Stomach smooth muscle (tissue), 2 donors: Measurements from ENCODE around the gene TOPBP1.

Experiments used
- H3K27ac ChIP-seq: one replicate; pipeline ENCODE4 v1.7.0; 2013; ENCODE audit warnings: mild to moderate bottlenecking, low read length, inconsistent platforms
- H3K27me3 ChIP-seq, 2 donors: one replicate each; pipeline ENCODE4 v1.7.0; 2013; ENCODE audit warnings: low read length in 2 of 2; ENCODE audit not compliant: insufficient read depth in 2 of 2, control insufficient read depth in 1 of 2
- H3K36me3 ChIP-seq, 2 donors: one replicate each; pipeline ENCODE4 v1.7.0; 2013; ENCODE audit warnings: low read length in 2 of 2; ENCODE audit not compliant: control insufficient read depth in 2 of 2, insufficient read depth in 2 of 2
- H3K4me1 ChIP-seq: one replicate; pipeline ENCODE4 v1.7.0; 2013; ENCODE audit warnings: low read length; ENCODE audit not compliant: control insufficient read depth, insufficient read depth
- H3K4me3 ChIP-seq, 2 donors: one replicate each; pipeline ENCODE4 v1.7.0; 2013; ENCODE audit warnings: low read length in 2 of 2
- H3K9ac ChIP-seq, 2 donors: one replicate each; pipeline ENCODE4 v1.7.0; 2013; ENCODE audit warnings: low read length in 2 of 2, mild to moderate bottlenecking in 1 of 2
- H3K9me3 ChIP-seq, 2 donors: one replicate each; pipeline ENCODE4 v1.7.0; 2013; ENCODE audit warnings: low read length in 2 of 2; ENCODE audit not compliant: control insufficient read depth in 2 of 2
- donor health status: healthy.
- donor health status: Pancreatic carcinoma.

The TOPBP1 gene

DNA sequence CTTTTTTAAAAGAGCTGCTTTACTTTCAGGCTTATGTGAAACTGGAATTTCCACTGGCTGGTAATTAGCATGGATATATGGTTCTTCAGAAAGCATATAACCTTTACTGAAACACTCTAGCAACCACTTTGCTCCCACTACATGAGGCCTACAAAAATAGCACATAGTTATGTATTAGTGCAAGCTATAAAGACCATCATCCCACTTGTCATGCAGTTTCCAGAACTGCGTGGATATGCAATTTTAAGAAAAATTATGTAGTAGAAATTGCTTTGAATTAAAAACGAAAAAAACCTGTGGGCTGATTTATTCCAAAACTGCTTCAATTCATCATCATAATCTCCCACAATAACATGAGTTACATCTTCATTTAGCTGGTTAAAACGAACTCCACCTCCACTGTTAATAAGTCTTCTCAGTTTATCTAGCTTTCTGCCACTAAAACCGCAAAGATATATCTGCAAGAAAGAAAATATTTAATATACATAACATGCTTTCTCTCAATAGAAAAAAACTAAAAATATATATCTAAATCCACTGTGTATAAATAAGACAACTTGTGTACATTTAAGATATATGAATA, 12.2 kb downstream of the TOPBP1 start:
- H3K4me1 ChIP-seq = no peaks in the 10 kb centered on the region
- no peaks in the 10 kb centered on the region for H3K9me3 ChIP-seq
- no peaks in the 10 kb centered on the region for H3K27me3 ChIP-seq
- H3K36me3 ChIP-seq = peaks cover 0 to 18% of the 10 kb centered on the region in 2 donors
- H3K27ac ChIP-seq = no peak overlapping the region
- H3K4me3 ChIP-seq = no peak overlapping the region
- no peak overlapping the region for H3K9ac ChIP-seq

DNA sequence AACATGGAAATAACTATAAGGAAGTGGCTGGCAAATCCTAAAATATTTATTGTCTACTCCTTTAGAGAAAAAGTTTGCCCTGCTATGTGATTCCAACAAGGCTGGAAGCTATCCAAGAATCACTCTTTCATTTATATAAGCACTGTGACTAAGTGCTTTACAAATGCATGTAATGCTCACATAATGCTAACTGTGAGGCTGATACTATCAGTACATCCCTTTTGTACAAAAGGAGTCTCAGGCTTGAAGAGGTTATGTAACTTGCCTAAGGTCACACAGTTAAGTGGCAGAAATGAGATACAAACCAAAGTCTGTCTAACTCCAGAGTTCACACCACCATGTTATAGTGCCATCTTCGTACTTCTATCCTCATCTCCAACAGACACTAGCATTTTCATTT, 17.0 kb downstream of the TOPBP1 start:
- H3K36me3 ChIP-seq = peaks cover 10 to 20% of the 10 kb centered on the region in 2 donors
- no peaks in the 10 kb centered on the region for H3K4me1 ChIP-seq
- H3K4me3 ChIP-seq = no peak overlapping the region
- H3K27ac ChIP-seq = no peak overlapping the region
- no peak overlapping the region for H3K9ac ChIP-seq
- H3K27me3 ChIP-seq = no peaks in the 10 kb centered on the region
- no peaks in the 10 kb centered on the region for H3K9me3 ChIP-seq

DNA sequence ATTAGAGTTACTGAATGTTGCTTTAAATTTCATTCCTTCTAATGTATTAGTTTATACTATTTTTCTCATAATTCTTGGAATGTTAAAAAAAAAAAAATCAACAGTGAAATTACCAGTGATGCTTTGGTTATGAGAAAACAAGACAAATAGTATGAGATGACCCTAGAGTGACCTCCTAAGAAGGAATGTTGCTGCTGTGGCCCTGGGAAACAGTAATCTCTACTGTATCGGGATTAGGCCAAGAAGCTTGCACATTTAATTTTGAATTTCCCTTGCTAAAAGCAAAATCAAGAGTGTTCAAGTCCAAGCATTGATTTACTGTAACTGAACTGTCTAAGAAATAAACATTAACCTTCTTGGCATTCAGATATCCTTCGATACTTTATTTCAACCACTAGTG, 18.1 kb downstream of the TOPBP1 start:
- H3K4me1 ChIP-seq = no peaks in the 10 kb centered on the region
- H3K9me3 ChIP-seq = no peaks in the 10 kb centered on the region
- H3K27ac ChIP-seq = no peak overlapping the region
- peaks cover 10 to 15% of the 10 kb centered on the region in 2 donors for H3K36me3 ChIP-seq
- H3K9ac ChIP-seq = no peak overlapping the region
- no peaks in the 10 kb centered on the region for H3K27me3 ChIP-seq
- no peak overlapping the region for H3K4me3 ChIP-seq

DNA sequence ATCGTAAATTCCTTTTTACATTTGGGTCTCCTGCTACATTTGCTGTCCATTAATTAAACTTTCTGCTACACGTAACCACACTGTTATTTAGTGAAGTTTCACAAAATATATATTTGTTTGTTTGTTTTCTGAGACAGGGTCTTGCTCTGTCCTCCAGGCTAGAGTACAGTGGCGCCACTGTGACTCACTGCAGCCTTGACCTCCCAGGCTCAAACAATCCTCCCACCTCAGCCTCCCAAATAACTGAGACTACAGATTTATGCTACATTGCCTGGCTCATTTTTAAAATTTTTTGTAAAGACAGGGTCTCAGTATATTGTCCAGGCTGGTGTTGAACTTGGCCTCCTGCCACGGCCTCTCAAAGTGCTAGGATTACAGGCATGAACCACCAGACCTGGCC, 20.5 kb downstream of the TOPBP1 start:
- H3K27me3 ChIP-seq = no peaks in the 10 kb centered on the region
- H3K27ac ChIP-seq = no peak overlapping the region
- H3K4me3 ChIP-seq = no peak overlapping the region
- H3K4me1 ChIP-seq = no peaks in the 10 kb centered on the region
- H3K9me3 ChIP-seq = no peaks in the 10 kb centered on the region
- H3K9ac ChIP-seq = no peak overlapping the region
- peaks cover 14 to 18% of the 10 kb centered on the region in 2 donors for H3K36me3 ChIP-seq

DNA sequence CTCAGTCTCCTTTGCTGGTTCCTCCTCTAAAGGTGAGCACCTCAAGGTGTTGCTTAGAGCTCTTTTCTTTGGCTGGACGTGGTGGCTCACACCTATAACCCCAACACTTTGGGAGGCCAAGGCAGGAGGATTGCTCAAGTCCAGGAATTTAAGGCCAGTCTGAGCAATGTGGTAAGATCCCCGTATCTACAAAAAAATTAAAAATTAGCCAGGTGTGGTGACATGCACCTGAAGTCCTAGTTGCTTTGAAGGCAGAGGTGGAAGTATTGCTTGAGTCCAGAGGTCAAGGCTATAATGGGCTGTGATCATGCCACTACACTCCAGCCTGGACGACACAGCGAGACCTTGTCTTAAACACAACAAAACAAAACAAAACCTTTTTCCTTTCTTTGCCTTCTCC, 28.3 kb downstream of the TOPBP1 start:
- H3K4me1 ChIP-seq = no peaks in the 10 kb centered on the region
- H3K9me3 ChIP-seq = no peaks in the 10 kb centered on the region
- H3K9ac ChIP-seq = no peak overlapping the region
- no peak overlapping the region for H3K4me3 ChIP-seq
- peaks cover 14 to 22% of the 10 kb centered on the region in 2 donors for H3K36me3 ChIP-seq
- no peaks in the 10 kb centered on the region for H3K27me3 ChIP-seq
- H3K27ac ChIP-seq = no peak overlapping the region

DNA sequence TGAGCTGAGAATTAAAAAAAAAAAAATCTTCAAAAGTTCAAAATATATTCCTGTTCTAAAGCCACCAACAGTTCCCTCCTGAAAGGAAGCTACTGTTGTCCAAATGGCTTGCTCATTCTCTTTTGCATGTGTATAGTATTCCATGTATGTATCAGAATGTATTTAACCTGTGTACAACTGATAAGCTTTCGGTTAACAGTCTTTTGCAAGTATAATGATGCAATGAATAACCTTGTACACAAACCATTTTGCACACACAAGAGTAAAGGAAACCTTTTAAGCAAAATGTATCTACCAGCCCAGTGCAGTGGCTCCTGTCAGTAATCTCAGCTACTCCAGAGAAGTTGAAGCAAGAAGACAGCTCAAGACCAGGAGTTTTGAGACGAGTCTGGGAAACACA, 32.6 kb downstream of the TOPBP1 start:
- peaks cover 9 to 17% of the 10 kb centered on the region in 2 donors for H3K36me3 ChIP-seq
- H3K9ac ChIP-seq = no peak overlapping the region
- H3K9me3 ChIP-seq = no peaks in the 10 kb centered on the region
- no peaks in the 10 kb centered on the region for H3K4me1 ChIP-seq
- no peak overlapping the region for H3K27ac ChIP-seq
- no peaks in the 10 kb centered on the region for H3K27me3 ChIP-seq
- no peak overlapping the region for H3K4me3 ChIP-seq

DNA sequence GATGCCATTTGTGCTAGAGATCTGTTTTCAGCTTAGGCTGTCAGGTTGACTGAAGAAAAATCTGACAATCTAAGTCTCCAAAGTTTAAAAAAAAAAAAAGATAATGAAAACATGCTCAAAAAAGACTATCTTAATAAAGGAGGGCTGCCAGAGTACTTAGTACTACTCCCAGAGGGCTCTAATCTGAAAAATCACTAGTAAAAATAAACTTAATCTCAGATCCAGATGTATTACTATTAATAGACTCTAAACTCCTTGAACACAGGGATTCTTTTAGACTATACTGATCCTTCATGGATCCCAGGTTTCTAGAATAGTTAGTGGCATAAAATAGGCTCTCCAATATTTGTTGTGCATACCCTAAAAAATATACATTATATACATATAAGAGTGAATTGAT, 34.0 kb downstream of the TOPBP1 start:
- Histone ChIP-seq H3K9me3 (no peaks in the 10 kb centered on the region), H3K36me3 (peaks cover 14% of the 10 kb centered on the region in 2 donors), H3K4me3 (no peak overlapping the region), H3K27me3 (no peaks in the 10 kb centered on the region), H3K9ac (no peak overlapping the region), H3K27ac (no peak overlapping the region), H3K4me1 (no peaks in the 10 kb centered on the region)

DNA sequence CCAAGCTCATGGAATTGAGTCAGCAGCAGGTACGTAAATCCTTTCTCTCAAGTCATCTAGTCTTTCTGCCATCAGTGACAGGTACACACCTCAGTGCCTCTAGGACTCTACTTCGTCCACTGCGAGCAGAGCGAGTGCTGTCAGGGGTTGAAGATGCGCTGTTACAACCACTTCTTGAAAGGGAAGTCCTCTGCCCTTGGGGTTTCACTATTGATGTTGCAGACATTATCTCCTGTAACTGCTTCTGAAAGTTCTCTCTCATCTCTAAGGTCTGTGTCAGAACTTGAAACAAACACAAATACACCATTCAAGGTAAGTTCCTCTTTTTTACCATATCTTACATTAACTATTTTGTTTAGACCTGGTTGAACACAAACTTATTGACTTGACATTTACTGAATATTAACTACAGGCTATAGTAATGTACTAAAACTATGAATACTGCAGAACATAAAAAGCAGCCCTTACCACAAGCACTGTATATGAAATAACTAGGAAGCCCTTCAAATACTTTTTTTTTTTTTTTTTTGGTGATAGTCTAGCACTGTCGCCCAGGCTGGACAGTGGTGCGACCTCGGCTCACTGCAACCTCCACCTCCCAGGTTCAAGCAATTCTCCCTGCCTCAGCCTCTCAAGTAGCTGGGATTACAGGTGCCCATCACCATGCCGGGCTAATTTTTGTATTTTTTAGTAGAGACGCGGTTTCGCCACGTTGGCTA, 41.5 kb downstream of the TOPBP1 start:
- Histone ChIP-seq H3K27ac (no peak overlapping the region), H3K9me3 (no peaks in the 10 kb centered on the region), H3K36me3 (peaks cover 24 to 30% of the 10 kb centered on the region in 2 donors), H3K27me3 (no peaks in the 10 kb centered on the region), H3K4me1 (no peaks in the 10 kb centered on the region), H3K4me3 (no peak overlapping the region), H3K9ac (no peak overlapping the region)

DNA sequence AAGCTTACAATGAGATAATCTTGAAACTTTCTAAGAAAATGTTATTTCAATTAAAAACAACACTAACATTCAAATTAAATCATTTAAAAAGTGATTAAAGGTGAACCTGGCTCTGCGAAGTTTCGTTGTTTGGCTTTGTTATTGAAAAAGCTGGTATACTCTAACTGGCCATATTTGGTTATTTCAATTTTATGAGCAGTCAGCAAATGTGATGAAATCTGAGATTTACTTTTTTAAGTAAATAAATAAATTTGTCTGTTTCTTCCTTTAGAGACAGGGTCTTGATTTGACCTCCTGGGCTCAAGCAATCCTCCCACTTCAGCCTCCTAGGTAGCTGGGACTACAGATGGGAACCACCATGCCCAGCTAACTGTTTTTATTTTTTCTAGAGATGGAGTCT, 50.2 kb downstream of the TOPBP1 start:
- Histone ChIP-seq H3K4me1 (no peaks in the 10 kb centered on the region), H3K27ac (no peak overlapping the region), H3K27me3 (no peaks in the 10 kb centered on the region), H3K36me3 (peaks cover 15 to 25% of the 10 kb centered on the region in 2 donors), H3K4me3 (no peak overlapping the region), H3K9me3 (no peaks in the 10 kb centered on the region), H3K9ac (no peak overlapping the region)

DNA sequence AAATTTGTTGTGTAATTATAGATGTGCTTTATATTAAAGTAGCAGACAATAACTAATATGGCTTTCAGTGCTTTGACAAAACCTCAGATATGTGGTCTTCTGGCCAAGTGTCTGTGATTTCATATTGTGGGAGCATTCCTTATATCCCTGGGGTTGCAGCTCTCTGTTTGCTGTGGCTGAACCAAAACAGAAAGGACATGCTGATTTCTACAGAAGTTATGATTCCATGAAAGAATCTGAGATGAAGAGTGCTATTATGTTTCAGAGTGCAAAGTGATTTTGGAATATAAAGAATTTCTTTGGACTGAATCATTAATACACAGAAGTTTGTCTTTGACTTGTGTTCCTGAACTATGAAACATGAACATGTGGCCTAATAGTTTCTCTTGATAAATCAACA, 51.7 kb downstream of the TOPBP1 start:
- H3K4me1 ChIP-seq = no peaks in the 10 kb centered on the region
- no peaks in the 10 kb centered on the region for H3K9me3 ChIP-seq
- H3K27ac ChIP-seq = no peak overlapping the region
- no peak overlapping the region for H3K9ac ChIP-seq
- H3K4me3 ChIP-seq = no peak overlapping the region
- H3K36me3 ChIP-seq = peaks cover 11 to 25% of the 10 kb centered on the region in 2 donors
- no peaks in the 10 kb centered on the region for H3K27me3 ChIP-seq

DNA sequence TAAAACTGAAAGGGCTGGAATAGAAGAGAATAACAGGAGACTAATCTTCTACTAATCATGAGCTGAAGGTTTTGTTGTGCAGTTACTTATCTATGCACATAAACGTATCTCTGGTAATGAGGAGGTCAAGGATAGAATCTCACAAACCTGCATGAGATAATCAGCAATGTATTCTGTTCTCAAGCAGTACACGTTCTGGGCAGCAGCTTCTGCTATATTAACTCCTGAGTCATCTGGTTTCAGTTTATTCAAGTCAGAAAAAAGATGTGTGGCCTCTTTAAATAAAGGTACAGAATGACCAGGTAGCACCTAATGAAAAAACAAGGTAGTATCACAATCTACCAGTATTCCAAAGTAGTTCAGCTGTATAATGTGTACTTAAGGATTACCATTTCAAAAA, 53.4 kb downstream of the TOPBP1 start:
- Histone ChIP-seq H3K4me1 (no peaks in the 10 kb centered on the region), H3K9me3 (no peaks in the 10 kb centered on the region), H3K9ac (no peak overlapping the region), H3K27ac (no peak overlapping the region), H3K27me3 (no peaks in the 10 kb centered on the region), H3K4me3 (no peak overlapping the region), H3K36me3 (peaks cover 11 to 25% of the 10 kb centered on the region in 2 donors)
